ENCODE measurements around the gene GPAM.

GPAM gene

DNA sequence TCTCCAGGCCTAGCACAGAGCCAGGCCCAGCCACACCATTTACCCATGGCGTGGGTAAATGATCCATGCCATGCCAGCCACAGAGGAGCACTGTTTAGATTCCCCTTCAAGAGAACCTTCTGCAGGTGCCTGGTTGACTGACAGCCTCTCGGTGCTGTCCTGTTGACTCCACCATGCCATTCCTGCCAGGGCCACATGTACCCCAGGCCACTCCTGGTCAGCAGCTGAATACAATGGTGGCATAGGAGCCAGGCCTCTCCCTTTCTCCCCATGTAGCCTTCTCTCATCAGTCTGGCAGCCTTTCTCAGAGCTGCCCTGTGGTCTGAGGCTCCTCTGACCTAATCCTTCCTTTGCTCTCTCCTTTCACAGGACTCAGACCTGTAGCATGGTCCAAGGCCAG is 39.2 kb upstream of the GPAM start:
- CTCF ChIA-PET: interaction anchor here (1.0 kb wide), 1 partner anchor 85 kb away, joined by 3 read pairs; no protein-coding TSS in a partner anchor
- H3K4me1 Mint-ChIP-seq: no peaks in the 10 kb centered on the region
- no peaks in the 10 kb centered on the region for H3K27me3 Mint-ChIP-seq
- no peak overlapping the region for H3K27ac Mint-ChIP-seq
- H3K36me3 Mint-ChIP-seq: no peaks in the 10 kb centered on the region
- no peaks in the 10 kb centered on the region for H3K9me3 Mint-ChIP-seq
- DNase-seq: no peak
- H3K4me3 Mint-ChIP-seq: no peak overlapping the region

DNA sequence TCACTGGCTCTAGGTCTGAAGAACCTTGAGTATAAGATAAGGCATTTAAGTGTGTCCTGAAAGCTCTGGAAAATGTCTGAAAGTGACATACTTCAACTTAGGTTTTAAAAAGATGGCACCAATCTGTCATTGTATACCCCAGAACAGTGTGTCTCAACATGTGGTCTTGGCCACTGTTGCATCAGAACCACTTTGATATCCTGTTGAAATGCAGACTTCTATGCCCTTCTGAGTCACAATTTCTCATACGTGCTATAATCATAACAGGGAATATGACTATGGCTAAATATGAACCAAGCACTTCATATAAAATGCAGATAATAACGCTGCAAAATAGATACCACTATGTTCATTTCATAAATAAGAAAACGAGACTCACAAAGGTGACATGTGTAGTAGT is 38.0 kb upstream of the GPAM start:
- H3K27me3 Mint-ChIP-seq: no peaks in the 10 kb centered on the region
- no peaks in the 10 kb centered on the region for H3K4me1 Mint-ChIP-seq
- no peaks in the 10 kb centered on the region for H3K36me3 Mint-ChIP-seq
- H3K9me3 Mint-ChIP-seq: no peaks in the 10 kb centered on the region
- H3K27ac Mint-ChIP-seq: no peak overlapping the region
- CTCF ChIA-PET: no interaction called here
- H3K4me3 Mint-ChIP-seq: no peak overlapping the region
- no peak for DNase-seq

DNA sequence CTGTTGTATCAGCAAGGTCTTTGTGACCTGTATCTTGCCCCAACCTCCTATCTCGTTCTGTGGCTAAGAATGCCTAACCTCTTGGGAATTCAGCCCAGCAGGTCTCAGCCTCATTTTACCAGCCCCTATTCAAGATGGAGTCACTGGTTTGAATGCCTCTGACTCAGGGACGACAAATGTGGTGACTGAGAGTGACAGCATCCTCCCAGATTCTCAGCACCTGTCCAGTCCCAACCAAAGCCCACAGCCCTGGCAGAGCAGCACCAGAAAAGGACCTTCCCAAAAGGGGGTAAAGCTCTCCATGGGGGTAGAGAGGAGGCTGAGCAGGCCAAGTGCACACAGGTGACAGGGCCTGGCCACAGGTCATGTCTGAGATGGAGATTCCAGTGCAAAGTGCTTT is 35.4 kb upstream of the GPAM start:
- H3K9me3 Mint-ChIP-seq: no peaks in the 10 kb centered on the region
- no peaks in the 10 kb centered on the region for H3K4me1 Mint-ChIP-seq
- H3K4me3 Mint-ChIP-seq: no peak overlapping the region
- H3K27ac Mint-ChIP-seq: no peak overlapping the region
- peaks cover 3% of the 10 kb centered on the region for H3K27me3 Mint-ChIP-seq
- H3K36me3 Mint-ChIP-seq: no peaks in the 10 kb centered on the region
- DNase-seq: no peak
- CTCF ChIA-PET: no interaction called here

DNA sequence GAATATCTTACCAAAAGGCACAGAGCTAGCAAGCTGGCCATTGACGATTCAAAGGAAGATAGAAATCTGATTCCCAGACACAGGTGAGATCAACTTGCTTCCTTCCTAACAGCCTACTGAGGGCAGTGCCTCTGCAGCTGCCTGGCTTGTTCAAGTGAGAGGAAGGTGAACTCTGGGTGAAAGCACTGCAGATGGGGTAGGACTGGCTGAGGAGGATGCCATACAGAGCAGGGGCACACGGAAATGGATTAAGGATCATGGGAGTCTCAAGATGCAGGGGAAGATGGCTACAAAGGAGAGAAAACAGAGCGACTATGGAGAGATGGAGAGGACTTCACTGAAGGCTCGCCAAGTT is 34.4 kb upstream of the GPAM start:
- H3K4me3 Mint-ChIP-seq: no peak overlapping the region
- CTCF ChIA-PET: no interaction called here

DNA sequence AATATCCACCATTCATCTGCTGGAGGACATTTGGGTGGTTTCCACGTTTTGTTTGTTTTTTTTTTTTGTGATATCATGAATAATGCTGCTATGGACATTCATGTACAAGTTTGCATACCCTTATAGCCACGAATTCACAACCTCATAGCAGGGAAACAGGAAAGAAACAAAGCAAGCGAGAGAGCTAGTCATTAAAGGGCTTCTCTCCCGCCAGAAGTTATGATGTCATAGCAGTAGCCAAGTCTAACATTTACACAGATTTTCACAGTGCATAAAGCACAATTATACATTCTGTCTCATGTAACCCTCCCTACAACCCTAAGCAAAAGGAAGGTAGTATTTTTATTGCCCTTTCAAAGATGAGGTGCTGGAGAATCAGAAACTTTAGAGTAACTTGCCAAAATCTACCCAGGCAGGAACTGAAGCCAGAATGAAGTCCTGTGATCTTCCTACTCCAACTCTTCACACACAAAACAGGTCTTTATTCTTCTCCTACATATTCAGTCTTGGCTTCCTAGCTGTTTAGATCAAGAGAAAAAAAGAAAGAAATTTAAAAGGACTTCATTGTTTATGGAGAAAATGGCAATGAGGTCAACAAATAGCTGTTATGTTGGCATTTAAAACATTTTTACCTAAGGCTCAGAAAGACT is 33.9 kb upstream of the GPAM start:
- Mint-ChIP-seq H3K4me1 (no peaks in the 10 kb centered on the region), H3K27me3 (peaks cover 3% of the 10 kb centered on the region), H3K9me3 (no peaks in the 10 kb centered on the region), H3K36me3 (no peaks in the 10 kb centered on the region), H3K4me3 (no peak overlapping the region), H3K27ac (no peak overlapping the region)
- DNase-seq: no peak
- CTCF ChIA-PET: no interaction called here

More for the DNA sequence above, 34.4 kb upstream of the GPAM start:
- Mint-ChIP-seq H3K4me1 (no peaks in the 10 kb centered on the region), H3K36me3 (no peaks in the 10 kb centered on the region), H3K27ac (no peak overlapping the region), H3K27me3 (peaks cover 3% of the 10 kb centered on the region), H3K9me3 (no peaks in the 10 kb centered on the region)
- no peak for DNase-seq

DNA sequence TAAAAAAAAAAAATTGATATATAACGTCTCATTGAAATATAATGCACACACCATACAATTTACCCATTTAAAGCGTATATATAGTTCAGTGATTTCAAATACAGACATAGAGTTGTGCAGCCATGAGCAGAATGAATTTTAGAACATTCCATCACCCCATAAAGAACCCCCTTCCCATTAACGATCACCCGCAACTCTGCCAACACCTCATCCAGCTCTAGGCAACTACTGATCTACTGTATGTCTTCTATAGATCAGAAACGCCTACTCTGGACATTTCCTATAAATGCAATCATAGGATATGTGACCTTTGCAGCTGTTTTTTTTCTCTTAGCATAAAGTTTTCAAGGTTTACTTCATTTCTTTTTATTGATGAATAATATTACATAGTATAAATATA is 33.4 kb upstream of the GPAM start:
- CTCF ChIA-PET: no interaction called here
- Mint-ChIP-seq H3K4me3 (no peak overlapping the region), H3K4me1 (no peaks in the 10 kb centered on the region), H3K9me3 (no peaks in the 10 kb centered on the region), H3K36me3 (no peaks in the 10 kb centered on the region), H3K27me3 (peaks cover 3% of the 10 kb centered on the region), H3K27ac (no peak overlapping the region)
- no peak for DNase-seq

DNA sequence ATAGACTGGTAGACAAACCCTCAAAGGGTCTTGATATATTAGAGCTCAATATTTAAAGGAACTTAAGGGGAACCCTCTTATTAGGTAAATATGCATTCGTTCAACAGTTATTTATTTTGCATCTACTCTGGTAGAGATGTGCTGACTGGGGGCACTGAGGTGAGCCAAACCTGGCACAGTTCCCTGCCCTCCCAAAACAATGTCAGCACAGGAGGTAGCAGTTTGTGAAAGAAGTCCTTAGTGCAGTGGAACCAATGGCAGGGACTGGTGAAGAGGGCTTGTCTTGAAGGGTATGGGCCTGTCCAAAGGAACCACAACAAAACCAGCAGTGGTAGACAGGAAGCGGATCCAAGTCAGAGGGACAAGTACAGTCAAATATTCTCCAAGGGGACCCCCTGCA is 32.6 kb upstream of the GPAM start:
- Mint-ChIP-seq H3K4me1 (no peaks in the 10 kb centered on the region), H3K4me3 (no peak overlapping the region), H3K9me3 (no peaks in the 10 kb centered on the region), H3K27ac (no peak overlapping the region), H3K36me3 (no peaks in the 10 kb centered on the region), H3K27me3 (peaks cover 3% of the 10 kb centered on the region)
- no peak for DNase-seq
- CTCF ChIA-PET: no interaction called here

DNA sequence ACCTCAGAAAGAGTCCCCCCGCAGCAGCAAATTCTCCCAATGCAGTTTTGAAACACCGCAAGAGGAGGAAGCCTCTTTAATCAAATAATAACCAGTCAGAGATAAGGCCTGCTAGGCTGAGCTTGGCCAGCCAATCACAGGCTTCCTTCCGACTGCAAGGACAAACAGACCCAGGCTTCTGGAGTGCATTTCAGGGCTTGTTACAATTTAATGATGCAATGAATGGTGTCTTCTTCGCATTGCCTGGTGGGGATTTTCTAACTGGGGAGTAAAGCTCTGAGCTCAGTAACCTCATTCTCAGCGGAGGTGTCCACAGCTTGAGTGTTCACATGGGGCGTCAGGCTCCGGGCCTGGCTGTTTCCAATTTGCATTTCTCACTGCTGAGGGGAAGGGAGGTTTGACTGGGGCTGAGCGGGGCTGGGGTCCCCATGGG is 31.8 kb upstream of the GPAM start:
- Mint-ChIP-seq H3K27me3 (peaks cover 7% of the 10 kb centered on the region), H3K4me3 (no peak overlapping the region), H3K36me3 (no peaks in the 10 kb centered on the region), H3K9me3 (no peaks in the 10 kb centered on the region), H3K4me1 (no peaks in the 10 kb centered on the region), H3K27ac (no peak overlapping the region)
- CTCF ChIA-PET: no interaction called here
- DNase-seq: no peak

DNA sequence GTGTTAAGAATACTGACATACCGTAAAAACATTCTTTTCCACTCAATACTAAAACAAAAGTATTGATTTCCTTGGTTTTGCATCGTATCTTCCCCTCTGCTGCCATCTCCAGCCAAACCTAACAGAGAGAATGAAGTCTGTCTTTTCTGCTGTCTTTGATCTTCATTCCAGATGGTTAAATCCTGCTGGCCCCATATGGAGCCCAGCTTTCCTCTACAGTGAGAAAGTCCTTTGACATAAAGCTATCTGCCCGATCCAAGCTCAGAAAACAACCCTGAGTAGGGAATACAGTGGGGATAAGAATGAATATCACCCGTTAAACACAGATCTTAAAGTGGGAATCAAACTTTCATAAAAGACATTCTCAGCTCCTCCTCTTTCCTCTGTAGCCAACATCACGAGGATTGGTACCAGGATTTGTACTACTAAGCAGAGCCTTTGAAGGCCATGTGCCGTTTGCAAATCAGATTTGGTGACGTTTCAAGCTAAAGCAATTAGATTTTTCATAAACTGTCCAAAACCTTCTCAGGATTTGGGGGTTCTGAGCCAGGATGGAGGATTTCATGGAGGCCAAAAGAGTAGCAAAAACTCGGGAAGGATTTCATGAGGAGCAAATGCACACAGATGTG is 30.8 kb upstream of the GPAM start:
- Mint-ChIP-seq H3K27me3 (peaks cover 12% of the 10 kb centered on the region), H3K4me3 (no peak overlapping the region), H3K9me3 (no peaks in the 10 kb centered on the region), H3K4me1 (no peaks in the 10 kb centered on the region), H3K27ac (no peak overlapping the region), H3K36me3 (no peaks in the 10 kb centered on the region)
- no peak for DNase-seq
- CTCF ChIA-PET: no interaction called here

DNA sequence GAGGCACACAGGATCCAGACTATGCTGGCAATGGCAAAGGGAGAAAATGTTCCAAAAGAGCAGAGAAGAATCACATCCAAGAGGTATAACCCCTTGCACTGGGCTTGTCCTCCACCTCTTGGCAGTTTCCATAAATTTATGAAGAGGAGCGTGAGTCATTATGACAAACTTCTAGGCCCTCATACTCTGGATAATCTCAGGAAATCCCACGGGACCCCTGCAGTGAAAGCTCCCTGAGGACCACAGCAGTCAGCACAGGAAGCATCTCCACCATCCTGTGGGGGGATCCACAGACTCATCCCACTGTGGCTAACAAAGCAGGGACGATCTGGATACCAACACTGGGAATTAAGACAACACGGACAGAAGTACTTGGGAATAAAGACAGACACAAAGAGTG is 30.3 kb upstream of the GPAM start:
- CTCF ChIA-PET: no interaction called here
- H3K4me3 Mint-ChIP-seq: no peak overlapping the region
- H3K4me1 Mint-ChIP-seq: no peaks in the 10 kb centered on the region
- no peaks in the 10 kb centered on the region for H3K36me3 Mint-ChIP-seq
- no peak overlapping the region for H3K27ac Mint-ChIP-seq
- peaks cover 15% of the 10 kb centered on the region for H3K27me3 Mint-ChIP-seq
- H3K9me3 Mint-ChIP-seq: no peaks in the 10 kb centered on the region
- no peak for DNase-seq

DNA sequence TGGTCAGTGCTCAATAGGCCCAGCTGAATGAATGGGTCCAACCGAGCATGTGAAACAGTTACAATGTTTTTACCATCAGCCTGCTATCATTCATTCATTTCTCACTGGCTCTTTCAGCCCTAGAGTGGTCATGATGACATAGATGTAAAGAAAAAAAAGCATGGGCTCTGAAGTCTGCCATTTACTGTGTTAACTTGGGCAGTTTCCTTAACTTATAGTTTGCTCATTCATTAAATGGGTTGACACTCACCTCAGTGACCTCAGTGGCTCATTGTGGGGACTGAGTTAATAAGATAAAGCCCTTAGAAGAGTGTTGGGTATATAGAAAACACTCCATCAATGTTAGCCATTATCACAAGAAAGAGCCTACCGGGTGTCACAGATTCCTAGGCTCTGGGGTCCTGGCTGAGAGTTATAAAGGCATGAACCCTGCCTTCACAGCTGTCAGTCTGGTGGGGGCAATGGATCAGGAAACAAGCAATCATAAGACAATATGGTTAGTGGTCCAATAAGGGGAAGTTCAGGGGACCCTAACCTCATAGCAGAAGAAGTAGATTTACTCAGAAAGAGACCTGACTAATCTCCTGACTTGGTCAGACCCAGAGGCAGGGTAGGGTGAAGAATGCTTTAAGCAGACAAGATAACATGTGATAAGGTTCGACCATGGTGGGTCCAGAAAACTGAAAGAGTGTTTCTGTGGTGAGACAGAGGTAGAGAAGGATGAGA is 29.7 kb upstream of the GPAM start:
- CTCF ChIA-PET: no interaction called here
- H3K36me3 Mint-ChIP-seq: no peaks in the 10 kb centered on the region
- H3K4me3 Mint-ChIP-seq: no peak overlapping the region
- no peaks in the 10 kb centered on the region for H3K4me1 Mint-ChIP-seq
- H3K27me3 Mint-ChIP-seq: peaks cover 15% of the 10 kb centered on the region
- H3K27ac Mint-ChIP-seq: no peak overlapping the region
- DNase-seq: no peak
- no peaks in the 10 kb centered on the region for H3K9me3 Mint-ChIP-seq

DNA sequence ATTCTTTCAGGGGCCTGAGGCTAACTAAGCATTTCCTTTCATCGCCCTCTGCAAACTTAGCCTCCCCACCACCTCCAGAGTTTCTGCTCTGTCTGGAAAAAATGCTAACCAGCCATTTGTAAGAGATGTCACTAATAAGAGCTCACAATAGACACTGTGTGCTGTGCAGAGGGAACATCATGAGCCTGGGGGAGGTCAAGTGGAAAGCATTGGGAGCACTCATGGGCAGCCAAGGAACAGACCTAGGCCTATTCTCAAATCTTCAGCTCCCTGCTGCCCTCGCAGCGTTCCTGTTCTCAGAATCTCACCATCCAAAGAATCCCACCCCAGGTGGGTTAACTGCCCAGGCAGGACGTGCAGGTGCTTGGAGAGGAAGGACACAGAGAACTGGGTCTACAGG is 27.1 kb upstream of the GPAM start:
- Mint-ChIP-seq H3K27ac (no peak overlapping the region), H3K27me3 (peaks cover 14% of the 10 kb centered on the region), H3K9me3 (no peaks in the 10 kb centered on the region), H3K4me3 (no peak overlapping the region), H3K36me3 (no peaks in the 10 kb centered on the region), H3K4me1 (no peaks in the 10 kb centered on the region)
- CTCF ChIA-PET: no interaction called here
- no peak for DNase-seq

DNA sequence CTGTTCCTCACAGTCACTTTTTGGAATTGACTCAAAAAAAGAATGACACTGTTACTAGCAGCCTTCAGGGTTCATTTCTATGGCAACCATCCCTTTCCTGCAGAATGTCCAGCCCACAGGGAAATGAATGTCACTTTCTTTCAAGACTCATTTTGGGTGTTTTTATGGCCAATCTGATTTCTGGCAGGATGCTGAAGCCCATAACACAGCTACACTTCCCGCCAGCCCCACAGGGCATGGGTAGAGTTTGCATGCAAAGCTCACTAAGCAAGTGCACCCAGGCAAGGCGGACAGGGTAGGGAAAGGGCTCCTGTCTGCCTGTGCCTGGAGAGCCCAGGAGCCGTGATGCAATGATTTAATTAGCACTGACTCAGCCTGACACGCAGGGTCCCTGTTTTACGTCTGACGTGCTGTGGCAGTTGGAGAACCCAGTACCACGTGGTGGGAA is 26.1 kb upstream of the GPAM start:
- no peak for DNase-seq
- CTCF ChIA-PET: no interaction called here

DNA sequence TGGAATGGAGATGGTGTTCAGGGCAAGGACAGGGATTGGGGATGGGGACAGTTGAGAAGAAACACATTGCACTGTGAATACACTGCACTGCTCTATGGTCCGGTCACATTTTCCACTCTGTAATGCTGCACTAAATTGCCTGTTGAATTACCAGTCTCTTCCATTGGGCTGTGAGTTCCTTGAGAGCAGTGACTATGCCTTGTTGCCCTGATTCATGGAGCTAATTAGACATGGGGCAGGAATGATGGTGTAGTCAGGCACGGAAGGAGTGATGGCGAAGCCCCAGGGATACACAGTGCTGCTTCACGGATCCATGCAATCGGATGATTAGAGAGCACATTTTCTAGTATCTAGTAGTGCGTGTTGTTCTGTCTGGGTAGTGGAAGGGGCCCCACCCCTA is 25.4 kb upstream of the GPAM start:
- Mint-ChIP-seq H3K27me3 (peaks cover 15% of the 10 kb centered on the region), H3K9me3 (no peaks in the 10 kb centered on the region), H3K4me1 (no peaks in the 10 kb centered on the region), H3K36me3 (no peaks in the 10 kb centered on the region), H3K4me3 (no peak overlapping the region), H3K27ac (no peak overlapping the region)
- CTCF ChIA-PET: no interaction called here
- DNase-seq: no peak

More for the DNA sequence above, 26.1 kb upstream of the GPAM start:
- H3K36me3 Mint-ChIP-seq: no peaks in the 10 kb centered on the region
- H3K4me3 Mint-ChIP-seq: no peak overlapping the region
- no peak overlapping the region for H3K27ac Mint-ChIP-seq
- no peaks in the 10 kb centered on the region for H3K4me1 Mint-ChIP-seq
- H3K27me3 Mint-ChIP-seq: peaks cover 12% of the 10 kb centered on the region
- no peaks in the 10 kb centered on the region for H3K9me3 Mint-ChIP-seq

DNA sequence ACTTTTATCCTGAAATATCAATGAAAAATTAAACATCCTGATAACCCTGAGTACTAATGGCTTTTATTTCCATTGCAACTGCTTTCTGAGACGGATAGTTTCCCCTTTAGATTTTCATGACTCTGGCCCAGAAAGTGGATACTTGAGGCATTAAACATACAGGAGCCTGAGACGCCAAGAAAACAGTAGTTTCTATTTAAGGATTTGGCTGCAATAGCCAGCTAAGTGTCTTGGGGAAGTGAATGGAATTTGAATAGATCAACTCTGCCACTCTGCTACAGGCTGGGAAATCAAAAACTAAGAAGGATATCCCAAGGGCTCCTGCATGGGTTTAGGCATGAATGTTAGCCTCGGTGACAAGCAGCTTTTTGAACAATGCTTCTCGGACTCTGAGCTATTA is 24.7 kb upstream of the GPAM start:
- H3K9me3 Mint-ChIP-seq: no peaks in the 10 kb centered on the region
- DNase-seq: no peak
- no peak overlapping the region for H3K27ac Mint-ChIP-seq
- H3K4me1 Mint-ChIP-seq: no peaks in the 10 kb centered on the region
- H3K36me3 Mint-ChIP-seq: no peaks in the 10 kb centered on the region
- no peak overlapping the region for H3K4me3 Mint-ChIP-seq
- CTCF ChIA-PET: no interaction called here
- peaks cover 22% of the 10 kb centered on the region for H3K27me3 Mint-ChIP-seq

Data from activated naive CD4-positive, alpha-beta T cell treated with anti-CD3 and anti-CD28 coated beads, Interleukin-2, amount 10 ng/mL, durations not matched to agents 7 days and 5 days (primary cell).